SK-N-SH (cell line): ENCODE data around the gene STAT2. TPM values are rescaled to one million over a fixed set of nuclear protein-coding genes. Genes with fewer than 3 reads are reported as not detected.

Source experiments
- CTCF ChIA-PET: fragments of 300-600, 350-600 bp; formaldehyde crosslinking; extraction: SDS; loops from one replicate; lab custom pipeline; 2021; lab: Yijun Ruan, JAX
- POLR2A ChIA-PET: fragments of 350-600 bp; sonication (Branson Sonifier 250); formaldehyde crosslinking; extraction: SDS; loops from one replicate; lab custom pipeline; 2020; ENCODE audit warnings: antibody characterized with exemption, inconsistent platforms; lab: Yijun Ruan, JAX
- DNase-seq: peaks from one replicate; pipeline ENCODE4 v3.0.0; 2012
- H2AFZ ChIP-seq: fragments of 200-600 bp; sonication (generic); 2 replicates; pipeline ENCODE4 v1.8.1; 2016; ENCODE audit warnings: antibody characterized with exemption, mild to moderate bottlenecking, low read depth
- H3F3A ChIP-seq: fragments of 200-600 bp; sonication (generic); replicated peaks from 2 replicates; pipeline ENCODE3; 2016; ENCODE audit warnings: antibody characterized with exemption, mild to moderate bottlenecking; ENCODE audit not compliant: insufficient read depth
- H3K27ac ChIP-seq, 2 experiments: fragments of 200-500 bp in 1 of 2; fragments of 200-600 bp in 1 of 2; sonication (Bioruptor generic) in 1 of 2; sonication (generic), shearing (Covaris generic) in 1 of 2; 2 replicates each; pipeline versions ENCODE4 v1.5.1 to v1.6.1; 2014 to 2016; ENCODE audit warnings: low read depth in 2 of 2, inconsistent platforms in 1 of 2, low read length in 1 of 2, mild to moderate bottlenecking in 1 of 2, mixed read lengths in 1 of 2
- H3K27me3 ChIP-seq: fragments of 200-600 bp; sonication (generic), shearing (Covaris generic); 2 replicates; pipeline ENCODE4 v1.6.1; 2016; ENCODE audit warnings: mixed run types; ENCODE audit not compliant: insufficient read depth
- H3K36me3 ChIP-seq, 2 experiments: fragments of 200-500 bp in 1 of 2; fragments of 200-600 bp in 1 of 2; sonication (Bioruptor generic) in 1 of 2; sonication (generic) in 1 of 2; replicated peaks in 1 of 2; 2 replicates each; pipeline versions ENCODE3 to v1.5.1; 2014 to 2016; ENCODE audit warnings: low read length in 1 of 2, mild to moderate bottlenecking in 1 of 2; ENCODE audit not compliant: insufficient read depth in 2 of 2, control insufficient read depth in 1 of 2
- H3K4me1 ChIP-seq, 2 experiments: fragments of 200-500 bp in 1 of 2; fragments of 200-600 bp in 1 of 2; sonication (Bioruptor generic) in 1 of 2; sonication (generic), shearing (Covaris generic) in 1 of 2; 2 replicates each; pipeline versions ENCODE4 v1.5.1 to v1.6.1; 2014 to 2016; ENCODE audit warnings: low read depth in 1 of 2, low read length in 1 of 2, mixed run types in 1 of 2; ENCODE audit not compliant: insufficient read depth in 2 of 2, control insufficient read depth in 1 of 2
- H3K4me2 ChIP-seq: fragments of 200-600 bp; sonication (generic), shearing (Covaris generic); 2 replicates; pipeline ENCODE4 v1.6.1; 2017; ENCODE audit warnings: mixed run types
- H3K4me3 ChIP-seq, 2 experiments: fragments of 200-500 bp in 1 of 2; fragments of 200-600 bp in 1 of 2; sonication (Bioruptor generic) in 1 of 2; sonication (generic), shearing (Covaris generic) in 1 of 2; 2 replicates each; pipeline versions ENCODE4 v1.5.1 to v1.8.1; 2014 to 2016; ENCODE audit warnings: low read depth in 2 of 2, inconsistent platforms in 1 of 2, low read length in 1 of 2, mild to moderate bottlenecking in 1 of 2, mixed read lengths in 1 of 2, moderate library complexity in 1 of 2
- H3K79me2 ChIP-seq: fragments of 200-600 bp; sonication (generic); 2 replicates; pipeline ENCODE4 v1.8.1; 2017; ENCODE audit warnings: mild to moderate bottlenecking; ENCODE audit not compliant: insufficient read depth
- H3K9ac ChIP-seq: fragments of 200-600 bp; sonication (generic); 2 replicates; pipeline ENCODE4 v1.6.1; 2017; ENCODE audit warnings: mixed run types
- H3K9me2 ChIP-seq: fragments of 200-600 bp; sonication (generic); 2 replicates; pipeline ENCODE4 v1.6.1; 2017; ENCODE audit warnings: mixed run types
- H3K9me3 ChIP-seq: fragments of 200-600 bp; sonication (generic); 2 replicates; pipeline ENCODE4 v1.6.1; 2017; ENCODE audit warnings: mixed run types, mild to moderate bottlenecking, moderate library complexity
- H4K20me1 ChIP-seq: fragments of 200-600 bp; sonication (generic); 2 replicates; pipeline ENCODE4 v1.6.1; 2017; ENCODE audit warnings: mild to moderate bottlenecking, mixed run types; ENCODE audit not compliant: insufficient read depth
- FOSL2 ChIP-seq: IDR thresholded peaks from 2 replicates; pipeline ENCODE4 v1.4.0; 2012; ENCODE audit warnings: low read depth, mild to moderate bottlenecking, moderate library complexity, borderline replicate concordance
- FOXJ3 ChIP-seq: sonication (generic); formaldehyde crosslinking; IDR thresholded peaks from 2 replicates; pipeline ENCODE4 v1.5.1; 2020; ENCODE audit warnings: mild to moderate bottlenecking, missing genetic modification reagents
- FOXM1 ChIP-seq: IDR thresholded peaks from 2 replicates; pipeline ENCODE4 v1.4.0; 2012; ENCODE audit warnings: low read depth, mild to moderate bottlenecking
- GABPA ChIP-seq: IDR thresholded peaks from 2 replicates; pipeline ENCODE4 v1.4.0; 2012; ENCODE audit warnings: low read depth, mild to moderate bottlenecking
- GATA2 ChIP-seq: sonication (generic); formaldehyde crosslinking; IDR thresholded peaks from 2 replicates; pipeline ENCODE4 v1.5.0; 2020; ENCODE audit warnings: mild to moderate bottlenecking, missing genetic modification reagents
- IRF3 ChIP-seq: fragments of 150-350 bp; IDR thresholded peaks from 2 replicates; pipeline ENCODE4 v1.6.1; 2016; ENCODE audit warnings: mild to moderate bottlenecking, low read depth, low read length
- JUND ChIP-seq: IDR thresholded peaks from 2 replicates; pipeline ENCODE4 v1.4.0; 2012
- MEF2A ChIP-seq: IDR thresholded peaks from 2 replicates; pipeline ENCODE4 v1.4.0; 2012; ENCODE audit warnings: low read depth, borderline replicate concordance
- NFIC ChIP-seq: IDR thresholded peaks from 2 replicates; pipeline ENCODE4 v1.4.0; 2012; ENCODE audit warnings: borderline replicate concordance
- PBX3 ChIP-seq: IDR thresholded peaks from 2 replicates; pipeline ENCODE4; 2012
- RCOR1 ChIP-seq: fragments of 150-350 bp; IDR thresholded peaks from 2 replicates; pipeline ENCODE4 v1.6.1; 2017; ENCODE audit warnings: antibody characterized with exemption, low read length
- REST ChIP-seq: IDR thresholded peaks from 2 replicates; pipeline ENCODE4 v1.6.1; 2012; ENCODE audit warnings: mild to moderate bottlenecking, low read depth, low read length, moderate library complexity
- RFX5 ChIP-seq: IDR thresholded peaks from 2 replicates; pipeline ENCODE4 v1.6.1; 2012; ENCODE audit warnings: mild to moderate bottlenecking, improper control_type of control experiment, low read length
- SMC3 ChIP-seq: IDR thresholded peaks from 2 replicates; pipeline ENCODE4 v1.6.1; 2012; ENCODE audit warnings: low read depth, low read length, improper control_type of control experiment
- USF2 ChIP-seq: fragments of 150-350 bp; IDR thresholded peaks from 2 replicates; pipeline ENCODE4 v1.6.1; 2017; ENCODE audit warnings: antibody characterized with exemption, low read length, low read depth, borderline replicate concordance
- WGBS: methylation state at CpG from one replicate; pipeline ENCODE4 v1.1.6; 2017; ENCODE audit warnings: low lambda C conversion rate; 5-methylcytosine and 5-hydroxymethylcytosine counted together
- polyA plus RNA-seq, 3 experiments: library from polyadenylated mRNA; depleted of rRNA; stranded (reverse); fragments of >200 nt; gene quantifications; 2 replicates each; pipeline ENCODE4 v1.2.3, GENCODE V29; 2012

The STAT2 gene
- polyA plus RNA-seq, 1 of the 3 experiments (the other 2 are of a cell fraction), result 58.1 TPM

- DNase-seq, result no peak
- H3F3A ChIP-seq, result peaks cover 21% of the 10 kb centered on the region
- CTCF ChIA-PET, result interaction anchor here (1.0 to 2.7 kb wide), 3 partner anchors 10 to 167 kb away, joined by 3 to 6 read pairs (median 3); partner anchors contain the start of gene CNPY2
- peak overlapping the region; percentile 96 for H3K4me2 ChIP-seq
- no peaks in the 10 kb centered on the region for H3K27me3 ChIP-seq
- H3K79me2 ChIP-seq, result peaks cover 90% of the 10 kb centered on the region
- 95% methylated on average over 8 of the region's 8 CpGs for WGBS
- no peak overlapping the region for H2AFZ ChIP-seq
- H3K9me2 ChIP-seq, result no peaks in the 10 kb centered on the region
- TF ChIP-seq FOXM1, result no peak
- no peak for TF ChIP-seq RCOR1
- TF ChIP-seq FOSL2, result no peak
- TF ChIP-seq IRF3, result no peak
- TF ChIP-seq REST, result no peak
- no peak for TF ChIP-seq FOXJ3 (CRISPR knock-in tag)
- TF ChIP-seq RFX5, result no peak
- no peaks in the 10 kb centered on the region for H3K9me3 ChIP-seq
- peaks cover 51% of the 10 kb centered on the region for H4K20me1 ChIP-seq
- no peak overlapping the region for H3K9ac ChIP-seq
- H3K36me3 ChIP-seq, result peaks cover 4 to 22% of the 10 kb centered on the region in 2 experiments
- H3K4me1 ChIP-seq, result peaks cover 14 to 27% of the 10 kb centered on the region in 2 experiments; a peak in 2 of 4 replicates
- H3K27ac ChIP-seq, result no peak overlapping the region
- POLR2A ChIA-PET, result no interaction called here
- no peak overlapping the region for H3K4me3 ChIP-seq
These were observed 62.5 kb downstream of the STAT2 start for GRCh38 chr12:56297400-56297799.

GRCh38 chr12:56296295-56296694, 63.6 kb downstream of the STAT2 start:
- Histone ChIP-seq H3K9me2 (no peaks in the 10 kb centered on the region), H3K4me1 (peaks cover 18 to 27% of the 10 kb centered on the region in 2 experiments; a peak in 2 of 4 replicates), H3K27me3 (no peaks in the 10 kb centered on the region), H3K4me3 (no peak overlapping the region), H3K9ac (no peak overlapping the region), H3K36me3 (peaks cover 7 to 27% of the 10 kb centered on the region in 2 experiments), H3K4me2 (no peak overlapping the region), H4K20me1 (peaks cover 58% of the 10 kb centered on the region), H3K79me2 (peaks cover 93% of the 10 kb centered on the region), H3K27ac (no peak overlapping the region), H3K9me3 (no peaks in the 10 kb centered on the region), H3F3A (peaks cover 11% of the 10 kb centered on the region), H2AFZ (no peak overlapping the region)
- 93% methylated on average over 5 of the region's 5 CpGs for WGBS
- DNase-seq, result no peak
- POLR2A ChIA-PET, result no interaction called here
- CTCF ChIA-PET, result interaction anchor here (1.0 kb wide), 1 partner anchor 20 kb away, joined by 3 read pairs; the partner anchor contains the start of gene CNPY2
- no peak for TF ChIP-seq SMC3
- no peak for TF ChIP-seq NFIC
- no peak for TF ChIP-seq GABPA
- no peak for TF ChIP-seq JUND
- TF ChIP-seq MEF2A, result no peak
- no peak for TF ChIP-seq USF2
- no peak for TF ChIP-seq FOSL2
- no peak for TF ChIP-seq IRF3
- no peak for TF ChIP-seq PBX3
- TF ChIP-seq REST, result no peak
- no peak for TF ChIP-seq GATA2 (CRISPR knock-in tag)
